HG03575 (cell line): ENCODE measurements around the gene HNRNPU.

Source experiments
- ATAC-seq: cut with Tn5 transposase; IDR thresholded peaks from one replicate; pipeline ENCODE4 v1.9.1; 2021; ENCODE audit not compliant: unreplicated experiment, insufficient number of reproducible peaks, low FRiP score; ENCODE audit errors: extremely low read depth

HNRNPU gene

DNA sequence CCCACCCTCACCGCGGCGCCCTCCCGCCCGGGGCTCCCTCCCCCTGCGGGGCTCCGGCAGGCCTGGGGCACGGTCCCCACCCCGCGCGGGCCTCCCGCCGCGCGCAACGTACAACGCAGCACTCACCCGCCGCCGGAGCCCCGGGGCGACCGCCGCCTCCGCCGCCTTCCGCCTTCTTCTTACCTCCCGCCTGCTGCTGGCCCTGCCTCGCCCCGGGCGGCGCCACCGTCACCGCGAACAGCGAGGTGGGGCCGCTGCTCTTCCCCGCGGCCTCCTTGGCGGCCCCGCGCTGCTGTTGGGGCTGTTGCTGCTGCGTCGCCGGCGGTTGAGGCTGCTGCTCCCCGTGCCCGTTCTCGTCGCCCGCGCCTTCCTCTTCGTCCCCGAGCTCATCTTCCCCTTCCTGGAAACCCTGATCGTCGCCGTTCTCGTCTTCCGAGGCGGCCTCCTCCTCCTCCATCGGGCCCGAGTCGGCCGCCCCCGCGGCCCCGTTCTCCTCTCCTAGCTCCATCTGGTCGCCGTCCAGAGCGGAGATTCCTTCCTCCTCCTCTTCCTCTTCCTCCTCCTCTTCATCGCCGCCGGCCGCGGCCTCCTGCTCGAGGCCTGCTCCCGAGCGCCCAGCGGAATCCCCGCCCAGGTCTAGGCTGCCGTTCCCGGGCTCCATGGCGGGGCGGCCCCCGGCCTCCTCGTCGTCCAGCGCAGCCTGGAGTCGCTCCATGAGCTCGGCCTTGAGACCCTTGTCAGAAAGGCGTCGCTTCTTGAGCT lies 671 bp downstream of the HNRNPU start:
- ATAC-seq, result no peak

DNA sequence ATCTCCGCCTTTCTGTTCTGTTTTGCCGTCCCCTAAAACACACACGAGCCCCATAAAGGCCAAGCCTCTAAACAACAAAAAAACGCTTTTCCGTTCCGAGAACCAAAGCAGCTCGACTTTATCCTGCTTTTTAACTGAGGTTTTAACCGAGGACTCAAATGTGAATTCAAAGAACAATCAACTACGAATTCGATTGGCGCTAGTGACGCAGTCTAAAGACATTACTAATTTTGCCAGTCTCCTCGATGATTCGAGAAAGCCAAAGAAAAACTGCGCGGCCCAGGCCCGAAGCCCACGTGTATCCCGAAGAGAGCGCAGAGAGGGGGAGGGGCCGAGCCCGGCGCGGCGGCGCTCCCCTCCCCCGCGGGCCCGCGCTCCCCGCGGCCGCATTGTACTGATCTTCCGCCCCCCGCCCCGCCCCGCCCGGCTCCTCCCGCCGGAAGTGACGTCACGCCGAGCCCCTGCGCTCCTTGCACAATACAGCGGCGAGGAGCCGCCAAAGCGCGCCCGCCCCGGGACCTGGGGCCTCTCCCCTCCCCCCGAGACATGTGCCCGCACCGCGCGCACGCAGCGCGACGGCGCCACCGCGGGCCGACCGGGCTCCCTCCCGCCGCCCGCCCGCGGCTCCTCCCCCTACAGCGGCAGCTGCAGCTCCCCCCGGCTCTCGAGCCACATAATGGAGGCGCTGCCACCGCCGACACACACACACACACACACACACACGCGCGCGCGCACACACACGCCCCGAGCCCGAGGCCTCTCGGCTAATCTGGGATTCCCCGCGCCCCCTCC lies 1.4 kb downstream of the HNRNPU start:
- ATAC-seq, result no peak

DNA sequence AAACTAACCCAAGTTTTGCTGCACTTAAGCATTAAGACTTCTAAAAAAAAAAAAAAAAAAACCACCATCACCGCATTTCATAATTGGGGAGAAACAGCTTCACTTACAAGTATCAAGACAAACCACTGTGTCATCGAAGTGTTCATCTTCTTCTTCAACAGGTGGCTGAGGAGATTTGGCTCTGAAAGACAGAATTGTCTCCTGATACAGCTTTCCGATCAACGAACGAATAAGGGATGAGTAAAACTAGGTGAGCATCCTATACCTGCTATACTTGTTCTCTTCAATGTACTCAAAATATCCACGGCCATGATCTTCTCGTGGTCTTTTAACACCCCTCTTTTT lies 2.0 kb downstream of the HNRNPU start:
- no peak for ATAC-seq

DNA sequence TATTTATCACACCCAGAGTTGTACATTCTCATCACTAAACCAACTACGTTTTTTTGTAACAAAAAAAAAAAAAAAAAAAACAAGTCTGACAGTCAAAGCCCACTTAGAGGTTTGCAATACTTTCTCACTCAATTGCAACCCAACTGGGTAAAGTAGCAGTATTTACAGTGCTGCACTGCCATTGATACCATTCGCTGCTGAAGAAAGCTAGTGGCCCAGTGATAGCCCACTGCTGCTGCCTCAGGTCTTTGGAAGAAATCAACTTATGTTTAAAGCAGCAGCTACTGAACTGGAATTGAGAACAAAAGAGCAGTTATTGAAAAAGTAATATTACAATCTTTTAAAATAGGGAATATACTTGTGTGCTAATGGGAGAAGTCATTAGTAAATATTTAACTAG lies 2.7 kb downstream of the HNRNPU start:
- no peak for ATAC-seq

DNA sequence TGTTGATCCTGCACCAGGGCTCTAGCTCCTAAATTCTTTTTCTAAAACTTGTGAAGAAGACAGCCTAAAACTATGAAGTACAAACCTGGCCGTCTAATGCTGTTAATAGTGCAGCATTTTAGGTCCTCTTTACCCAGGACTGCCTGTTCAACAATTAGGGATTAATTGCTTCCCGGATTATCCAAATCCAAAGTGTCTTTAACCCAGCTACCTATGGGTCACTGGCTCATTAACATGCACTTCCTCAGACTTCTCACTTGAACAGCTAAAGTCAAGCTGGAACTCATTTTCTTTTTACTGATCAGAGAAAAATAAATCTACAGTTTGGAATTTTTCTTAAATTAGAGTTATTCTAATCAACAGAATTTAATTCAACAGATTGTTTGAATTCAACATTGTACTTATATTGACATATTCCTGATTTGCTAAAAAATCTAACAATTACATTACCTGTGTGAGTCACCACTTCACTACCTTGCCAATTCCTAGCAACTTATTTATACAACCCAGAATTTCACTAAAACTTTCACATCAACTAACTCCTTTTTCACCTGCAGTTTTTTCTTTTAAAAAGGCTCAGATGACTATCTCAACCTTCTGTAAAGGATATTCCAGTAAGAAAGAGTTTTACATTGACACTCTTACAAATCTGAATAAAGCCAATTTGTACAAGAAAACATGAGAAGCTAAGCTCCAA lies 3.3 kb downstream of the HNRNPU start:
- ATAC-seq, result no peak

DNA sequence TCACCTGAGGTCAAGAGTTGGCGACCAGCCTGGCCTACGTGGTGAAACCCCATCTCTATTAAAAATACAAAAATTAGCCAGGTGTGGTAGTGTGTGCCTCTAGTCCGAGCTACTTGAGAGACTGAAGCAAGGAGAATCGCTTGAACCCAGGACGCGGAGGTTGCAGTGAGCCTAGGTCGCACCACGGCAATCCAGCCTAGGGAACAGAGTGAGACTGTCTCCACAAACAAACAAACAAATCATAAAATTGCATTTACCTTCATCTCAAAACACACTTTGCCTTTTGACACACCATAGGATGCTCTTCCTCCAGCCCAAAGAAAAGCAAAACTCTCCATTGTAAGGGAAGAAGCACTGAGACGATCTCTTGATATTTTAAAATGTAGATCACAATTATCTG lies 4.3 kb downstream of the HNRNPU start:
- ATAC-seq, result no peak

DNA sequence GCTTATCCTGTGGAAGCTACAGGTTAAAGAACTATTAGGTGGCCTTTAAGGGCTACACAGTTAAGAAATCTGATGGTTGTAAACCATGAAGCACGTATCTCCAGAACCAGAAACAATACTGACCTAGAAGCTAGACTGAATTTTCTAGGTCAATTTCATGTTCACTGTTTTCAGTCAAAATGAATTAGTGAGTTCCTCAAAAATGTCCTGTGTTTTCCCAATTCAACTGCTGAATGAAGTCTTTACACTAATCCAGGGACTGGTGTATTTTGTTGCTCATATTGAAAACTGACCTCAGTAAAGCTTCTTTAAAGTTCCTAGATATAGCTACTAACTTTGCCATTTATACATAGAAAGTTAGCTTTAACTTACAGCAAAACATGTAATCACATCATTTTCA lies 6.0 kb downstream of the HNRNPU start:
- ATAC-seq, result no peak

DNA sequence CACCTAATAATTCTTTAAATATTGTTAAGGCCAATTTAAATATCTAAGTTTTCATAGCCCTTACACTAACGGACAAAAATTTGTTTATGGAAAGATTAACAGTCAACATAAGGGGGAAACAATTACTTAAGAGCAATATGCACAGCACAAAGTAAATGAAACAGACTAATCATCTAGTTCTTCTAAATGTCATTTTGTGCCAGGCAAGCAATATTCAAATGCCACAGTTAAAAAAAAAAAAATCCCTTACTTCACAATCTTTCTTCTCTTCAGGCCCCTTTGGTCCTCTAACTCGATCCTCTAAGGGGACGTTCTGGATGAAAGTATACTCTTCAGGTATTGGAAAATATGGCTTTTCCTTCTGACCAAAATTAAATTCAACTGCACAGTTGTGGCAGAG lies 6.6 kb downstream of the HNRNPU start:
- ATAC-seq, result no peak

DNA sequence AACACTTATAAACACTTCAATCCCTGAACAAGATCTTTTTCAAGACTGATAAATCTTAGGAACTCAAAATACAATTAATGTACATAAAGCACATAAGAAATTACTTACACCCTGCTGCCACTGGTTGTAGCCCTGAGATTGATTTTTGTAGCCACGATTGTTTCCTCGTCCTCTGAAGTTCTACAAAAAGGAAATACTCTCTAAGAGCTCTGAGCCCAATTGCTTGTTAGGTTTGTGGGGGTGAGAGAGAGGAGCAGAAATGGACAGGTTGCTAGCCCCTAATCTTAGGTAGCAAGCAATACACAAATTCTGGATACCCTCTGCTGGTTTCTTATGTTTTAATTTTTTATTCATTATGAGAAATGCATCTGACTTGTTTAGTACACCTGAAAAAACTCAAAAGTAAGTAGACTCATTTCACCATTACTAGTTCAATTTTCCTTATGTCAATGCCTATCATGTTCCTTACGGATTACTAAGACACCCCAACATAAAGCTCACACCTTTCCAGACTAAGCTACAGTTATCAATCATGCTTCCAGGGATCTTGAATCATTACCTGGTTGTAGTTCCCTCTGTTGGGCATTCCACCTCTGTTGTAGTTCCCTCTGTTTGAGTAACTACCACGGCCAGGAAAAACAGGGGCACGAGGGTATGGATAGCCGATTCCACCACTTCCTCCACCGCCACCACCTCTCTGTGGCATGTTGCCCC lies 9.3 kb downstream of the HNRNPU start:
- no peak for ATAC-seq

DNA sequence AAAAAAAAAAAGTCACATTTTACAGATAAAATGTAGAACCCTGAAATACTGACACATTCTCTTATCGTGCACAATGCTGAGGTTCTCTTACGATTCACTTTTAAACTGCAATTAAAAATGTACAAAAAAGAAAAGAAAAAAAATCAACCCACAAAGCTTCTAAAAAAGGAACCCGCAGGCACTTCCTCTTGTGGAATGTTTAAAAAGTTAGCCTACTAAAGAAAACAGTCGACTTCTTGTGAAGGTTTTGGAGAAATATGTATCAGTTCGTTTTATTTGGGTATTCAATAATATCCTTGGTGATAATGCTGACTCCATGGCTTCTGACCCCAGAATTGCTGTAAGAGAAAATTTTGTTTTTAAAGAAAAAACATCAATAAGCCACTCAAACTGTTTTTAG lies 10.2 kb downstream of the HNRNPU start:
- ATAC-seq, result no peak

DNA sequence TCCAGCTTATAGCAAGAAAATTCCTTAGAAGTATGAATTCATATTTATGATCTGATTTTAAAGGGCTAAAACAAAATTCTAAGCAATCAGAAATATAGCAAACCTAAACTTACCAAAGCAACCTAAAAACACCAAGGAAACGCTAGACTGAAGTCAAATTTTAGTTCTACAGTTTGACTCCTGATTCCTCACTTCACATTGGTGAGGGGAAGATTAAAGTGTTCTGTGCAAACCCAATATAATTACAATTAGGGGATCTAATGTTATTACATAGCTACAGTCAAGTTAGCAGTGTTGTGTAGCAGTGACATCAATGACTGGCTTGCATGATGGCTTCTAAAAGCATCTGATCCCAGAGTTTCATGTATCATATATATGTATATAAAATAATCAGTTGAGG lies 11.6 kb downstream of the HNRNPU start:
- no peak for ATAC-seq

DNA sequence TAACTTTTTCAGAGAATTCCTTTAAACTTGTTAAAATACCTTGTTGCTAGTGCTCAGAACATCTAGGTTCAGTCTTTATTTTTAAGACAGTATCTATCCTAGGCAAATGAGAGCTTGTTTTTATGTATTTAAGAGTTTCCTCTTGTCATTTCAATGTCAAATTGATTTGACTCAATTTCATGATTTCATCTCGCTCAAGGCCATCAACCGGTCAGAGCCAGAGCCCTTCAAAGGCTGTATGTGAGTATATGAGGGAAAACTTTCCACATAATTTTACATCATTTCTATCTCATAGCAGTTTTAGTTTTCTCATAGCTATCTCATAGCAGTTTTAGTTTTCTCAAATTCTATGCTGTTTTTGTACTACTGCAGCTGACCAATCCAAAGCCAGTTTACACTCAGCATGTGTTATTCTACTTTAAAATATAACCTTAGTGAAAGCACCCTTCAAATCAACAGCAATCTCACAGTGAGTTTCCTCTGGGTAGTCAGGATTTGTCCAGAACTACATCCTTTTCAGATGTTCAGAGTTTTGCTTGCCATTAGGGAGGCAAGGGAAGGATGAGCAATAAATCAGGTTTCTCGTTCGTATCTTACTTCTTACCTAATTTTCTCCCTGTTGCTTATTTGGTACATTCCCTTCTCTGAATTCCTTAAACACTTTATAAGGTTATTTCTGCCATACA lies 12.7 kb downstream of the HNRNPU start:
- no peak for ATAC-seq

DNA sequence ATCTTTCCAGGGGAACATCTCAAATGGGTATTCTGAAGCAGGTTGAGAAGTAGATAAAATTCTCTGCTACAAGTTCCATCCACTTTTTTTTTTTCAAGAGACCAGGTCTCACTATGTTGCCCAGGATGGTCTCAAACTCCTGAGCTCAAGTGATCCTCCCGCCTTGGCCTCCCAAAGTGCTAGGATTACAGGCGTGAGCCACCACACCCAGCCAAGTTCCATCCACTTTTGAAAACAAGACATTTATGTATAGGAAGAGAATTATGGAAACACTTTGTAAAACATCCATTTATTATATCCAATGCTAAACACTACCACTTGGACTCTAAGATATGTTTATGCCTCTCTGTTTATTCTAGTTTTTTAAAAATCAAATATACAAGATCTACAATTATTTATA lies 13.4 kb downstream of the HNRNPU start:
- no peak for ATAC-seq

DNA sequence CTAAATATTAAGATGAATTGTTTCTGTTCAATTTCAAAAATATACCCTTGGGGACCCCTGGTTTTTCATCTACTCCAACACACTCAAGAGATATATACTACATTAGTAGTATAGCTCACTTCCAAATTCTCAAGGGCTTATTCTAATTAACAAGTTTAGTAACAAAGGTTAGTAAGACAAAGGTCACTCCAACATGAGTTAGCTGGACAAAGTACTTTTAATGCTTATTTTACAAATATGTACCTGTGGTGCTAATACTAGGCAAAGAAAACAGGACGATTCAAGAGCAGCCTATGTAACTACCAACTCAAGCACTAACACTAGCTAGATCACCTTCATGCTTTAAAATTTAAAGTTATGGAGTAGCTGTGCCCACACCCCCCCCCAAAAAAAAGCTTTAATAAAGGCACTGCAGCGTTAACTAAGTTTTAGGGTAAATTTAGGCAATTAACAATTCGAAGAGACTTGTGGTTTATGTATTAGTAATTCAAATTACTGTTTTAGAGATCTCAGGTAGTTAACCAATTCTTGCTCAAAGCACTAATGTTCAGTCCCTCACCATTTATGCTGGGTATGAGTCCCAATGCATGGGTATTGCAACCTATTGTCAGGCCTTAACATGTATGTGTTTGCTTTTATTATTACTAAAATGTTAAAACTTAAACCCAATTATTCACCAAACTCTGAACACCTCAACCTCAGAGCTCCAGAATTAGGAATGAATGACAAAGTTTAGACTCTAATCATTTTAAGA lies 14.1 kb downstream of the HNRNPU start:
- ATAC-seq, result no peak

DNA sequence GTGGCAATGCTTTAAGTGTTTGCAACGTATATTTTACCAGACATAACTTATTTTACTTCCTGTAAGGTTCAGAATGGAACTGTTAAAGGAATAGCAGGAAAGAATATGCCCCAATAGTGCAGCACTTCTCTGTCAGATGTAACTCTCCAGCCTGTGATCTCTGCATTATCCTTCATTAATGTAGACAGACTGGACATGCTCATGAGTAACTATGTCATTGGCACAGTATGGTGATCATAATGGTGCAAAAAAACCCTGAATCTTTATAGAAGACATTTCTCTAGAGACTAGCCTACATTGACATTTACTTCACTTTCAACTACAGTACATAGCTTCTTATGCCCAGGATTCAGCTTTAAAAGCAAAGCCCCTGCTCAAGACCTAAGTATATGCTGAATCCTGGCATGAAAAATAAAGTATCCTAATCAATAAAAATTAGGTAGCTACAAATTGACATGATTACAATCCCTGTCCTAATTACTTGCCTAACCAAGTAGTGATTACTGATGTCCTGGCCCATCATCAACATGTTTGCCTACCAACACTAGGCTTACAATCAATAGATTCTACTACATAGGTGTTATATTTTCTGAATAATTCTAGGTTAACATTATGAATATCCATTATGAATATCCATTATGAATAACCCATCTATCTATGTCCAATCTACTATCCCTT lies 15.0 kb downstream of the HNRNPU start:
- no peak for ATAC-seq

DNA sequence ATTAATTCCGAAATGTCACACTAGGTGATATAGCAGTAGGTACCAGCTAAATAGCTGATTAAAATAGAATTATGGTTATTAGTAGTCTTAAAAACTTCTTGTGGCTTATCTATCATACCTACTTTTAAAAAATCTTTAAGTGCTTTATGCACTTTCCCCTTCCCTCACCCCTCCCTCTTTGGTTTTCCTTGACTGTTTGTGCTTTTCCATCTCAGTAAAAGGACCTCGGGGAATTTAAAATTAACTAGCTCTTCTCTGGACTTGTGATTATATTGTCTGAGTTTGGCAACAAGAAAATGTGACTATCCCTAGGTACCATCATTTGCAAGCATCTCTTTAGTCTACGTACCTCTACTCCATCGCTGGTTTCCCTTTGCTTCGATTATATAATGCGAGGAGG lies 17.7 kb downstream of the HNRNPU start:
- no peak for ATAC-seq

DNA sequence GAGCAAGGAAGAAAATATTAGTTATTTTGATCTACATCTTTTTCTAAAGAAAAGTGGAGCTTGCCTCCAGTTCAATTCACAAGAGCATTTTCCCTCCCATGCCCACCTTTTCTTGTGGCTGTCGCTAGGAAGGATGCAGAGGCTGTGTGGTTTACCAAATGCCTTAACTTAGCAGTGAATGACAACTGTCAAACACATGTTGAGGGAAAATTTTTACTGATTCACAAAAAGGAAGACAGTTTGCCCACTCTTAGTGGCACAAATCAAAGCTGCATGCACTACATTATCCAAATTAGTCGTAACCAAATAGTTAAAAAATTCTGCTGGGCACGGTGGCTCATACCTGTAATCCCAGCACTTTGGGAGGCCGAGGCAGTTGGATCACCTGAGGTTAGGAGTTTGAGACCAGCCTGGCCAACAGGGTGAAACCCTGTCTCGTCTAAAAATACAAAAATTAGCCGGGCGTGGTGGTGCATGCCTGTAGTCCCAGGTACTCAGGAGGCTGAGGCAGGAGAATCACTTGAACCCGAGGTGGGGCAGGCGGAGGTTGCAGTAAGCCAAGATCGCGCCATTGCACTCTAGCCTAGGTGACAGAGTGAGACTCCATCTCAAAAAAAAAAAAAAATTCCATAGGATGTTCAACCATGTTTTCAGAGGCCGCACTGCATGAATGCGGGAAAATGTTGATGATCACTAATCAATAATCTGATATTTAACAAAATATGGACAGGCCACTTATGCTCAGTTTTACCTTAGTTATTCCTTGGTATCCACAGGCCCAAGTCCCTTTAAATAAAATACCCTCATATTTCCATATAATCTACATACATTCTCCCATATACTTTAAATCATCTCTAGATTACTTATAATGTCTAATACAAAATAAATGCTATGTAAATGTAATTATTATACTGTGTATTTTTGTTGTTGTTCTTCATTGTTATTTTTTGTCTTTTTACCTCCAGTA lies 19.9 kb downstream of the HNRNPU start:
- ATAC-seq, result no peak
